ENCODE data around the gene REV3L.

- no peak for TF ChIP-seq CTCF (IDR thresholded peaks at IDR 0.05)
- no peak for TF ChIP-seq POLR2A (IDR thresholded peaks at IDR 0.05)
- no peak for TF ChIP-seq POLR2AphosphoS5 (IDR thresholded peaks at IDR 0.05)
- TF ChIP-seq EP300 (IDR thresholded peaks at IDR 0.05), result no peak
Observed at GRCh38 chr6:111266276-111266675, 216.7 kb downstream of the REV3L start.
